Caco-2 (cell line): ENCODE data around the gene NEDD8. TPM values are rescaled to one million over a fixed set of nuclear protein-coding genes. Genes with fewer than 3 reads are reported as not detected.

Source experiments
- BruUV-seq: library from RNA; stranded (reverse); fragments of 400-500 nt; replicated peaks from 2 replicates; lab custom pipeline; 2021; lab: Mats Ljungman, UMichigan
- CTCF ChIA-PET: fragments of 300-600 bp; sonication (Branson Sonifier 250); formaldehyde crosslinking; loops from one replicate; lab custom pipeline; 2022; ENCODE audit warnings: antibody characterized with exemption; lab: Charles Lee
- POLR2A ChIA-PET: fragments of 300-600 bp; sonication (Branson Sonifier 250); formaldehyde crosslinking; loops from one replicate; lab custom pipeline; 2022; ENCODE audit warnings: antibody characterized with exemption; lab: Charles Lee
- DNase-seq, 2 experiments: peaks; one replicate each; pipeline versions ENCODE4 v3.0.0 to v3.0.0-alpha.2; 2020 to 2022
- H3K27me3 ChIP-seq: replicated peaks from 2 replicates; pipeline ENCODE4 v1.6.0; 2011; ENCODE audit warnings: low read length; ENCODE audit not compliant: control insufficient read depth, insufficient read depth
- H3K36me3 ChIP-seq: 2 replicates; pipeline ENCODE4 v1.5.1; 2011; ENCODE audit warnings: low read length; ENCODE audit not compliant: control insufficient read depth, insufficient read depth
- H3K4me1 ChIP-seq: fragments of 250-450 bp; sonication (Bioruptor Pico); 2 replicates; pipeline ENCODE4 v1.5.1; 2020; ENCODE audit warnings: mild to moderate bottlenecking
- H3K4me3 ChIP-seq: 2 replicates; pipeline ENCODE4 v1.5.1; 2011; ENCODE audit warnings: low read depth, mild to moderate bottlenecking, control low read depth, low read length
- H3K9me3 ChIP-seq: fragments of 250-450 bp; sonication (Bioruptor Pico); 2 replicates; pipeline ENCODE4 v1.5.1; 2020; ENCODE audit warnings: mild to moderate bottlenecking, moderate library complexity
- H3K27ac Mint-ChIP-seq: one replicate; pipeline ENCODE4 v1.8.0; 2022; ENCODE audit warnings: mixed read lengths; ENCODE audit not compliant: unreplicated experiment
- H3K27me3 Mint-ChIP-seq: one replicate; pipeline ENCODE4 v1.8.0; 2022; ENCODE audit warnings: mixed read lengths; ENCODE audit not compliant: insufficient read depth, unreplicated experiment
- H3K36me3 Mint-ChIP-seq: one replicate; pipeline ENCODE4 v1.8.0; 2022; ENCODE audit warnings: mild to moderate bottlenecking, mixed read lengths; ENCODE audit not compliant: insufficient read depth, unreplicated experiment
- H3K4me1 Mint-ChIP-seq: one replicate; pipeline ENCODE4 v1.8.0; 2022; ENCODE audit warnings: low read depth, mixed read lengths; ENCODE audit not compliant: unreplicated experiment
- H3K4me3 Mint-ChIP-seq: one replicate; pipeline ENCODE4 v1.8.0; 2022; ENCODE audit warnings: mild to moderate bottlenecking, moderate library complexity, mixed read lengths; ENCODE audit not compliant: unreplicated experiment
- H3K9me3 Mint-ChIP-seq: one replicate; pipeline ENCODE4 v1.8.0; 2022; ENCODE audit warnings: mixed read lengths; ENCODE audit not compliant: unreplicated experiment
- intact Hi-C: fragments of 100-400 bp; cut with micrococcal nuclease; formaldehyde crosslinking; loops from one replicate; pipeline ENCODE4 v1.10.0; 2022; ENCODE audit not compliant: unreplicated experiment
- total RNA-seq: library from RNA; stranded (reverse); gene quantifications from 2 replicates; pipeline ENCODE4 v1.2.3, GENCODE V29; 2022
- TF ChIP-seq, protein P1 (sequence below), 2 experiments: fragments of 200-600 bp in 1 of 2; IDR thresholded peaks; 1 replicate in 1 of 2; 2 replicates in 1 of 2; pipeline versions ENCODE4 v1.5.1 to v1.8.0; 2011 to 2022; ENCODE audit warnings: antibody characterized with exemption in 1 of 2, control low read depth in 1 of 2, inconsistent platforms in 1 of 2, low read depth in 1 of 2, low read length in 1 of 2, mild to moderate bottlenecking in 1 of 2, moderate library complexity in 1 of 2; ENCODE audit not compliant: insufficient read depth in 1 of 2, severe bottlenecking in 1 of 2, unreplicated experiment in 1 of 2

The NEDD8 gene
- total RNA-seq, 1 experiment from 2014 or later: 210 TPM

DNA sequence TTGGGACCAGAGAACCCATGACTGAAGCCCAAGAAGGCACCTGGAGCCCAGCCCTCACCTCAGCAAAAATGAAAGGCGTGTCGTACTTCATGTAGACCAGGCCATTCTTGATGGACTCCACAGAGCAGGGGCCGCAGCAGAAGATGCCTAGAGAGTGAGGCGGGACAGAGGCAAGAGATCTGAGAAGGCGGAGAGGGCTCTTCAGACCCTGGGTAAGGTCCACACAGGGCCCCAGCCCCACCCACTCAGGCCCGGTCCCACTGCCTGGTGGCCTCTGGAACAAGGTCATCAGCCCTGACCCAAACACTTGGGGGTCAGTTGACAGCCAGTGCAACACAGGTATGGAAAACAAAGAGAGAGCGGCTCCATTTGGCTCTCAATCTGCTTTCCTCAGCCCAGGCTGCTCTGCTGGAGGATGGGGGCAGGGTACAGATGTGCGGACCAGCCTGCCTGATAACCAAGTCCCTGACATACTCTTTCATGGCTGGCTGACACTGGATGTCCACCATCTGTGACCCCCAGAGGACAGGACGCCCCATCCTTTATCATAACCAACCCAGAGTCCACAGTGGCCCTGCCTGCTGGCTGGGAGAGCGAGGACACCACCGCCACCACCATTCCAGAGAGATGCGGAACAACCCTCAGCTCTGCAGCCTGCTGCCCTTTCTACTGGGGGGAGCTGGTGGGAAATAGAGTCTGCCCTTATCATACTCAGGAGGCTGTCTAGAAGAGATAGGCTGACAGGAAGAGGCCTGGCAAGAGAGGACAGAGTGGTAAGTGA is 24.0 kb upstream of the NEDD8 start:
- Mint-ChIP-seq H3K4me1 (no peaks in the 10 kb centered on the region), H3K27me3 (no peaks in the 10 kb centered on the region), H3K4me3 (no peak overlapping the region), H3K27ac (no peak overlapping the region), H3K9me3 (no peaks in the 10 kb centered on the region), H3K36me3 (no peaks in the 10 kb centered on the region)
- Histone ChIP-seq H3K27me3 (no peaks in the 10 kb centered on the region), H3K36me3 (no peaks in the 10 kb centered on the region; the same call in 1 of the 2 replicates), H3K9me3 (no peaks in the 10 kb centered on the region), H3K4me1 (peaks cover 13% of the 10 kb centered on the region), H3K4me3 (no peak overlapping the region)
- POLR2A ChIA-PET: no interaction called here
- no peak for DNase-seq
- BruUV-seq: no TSS peak
- CTCF ChIA-PET: interaction anchor here (1.3 kb wide), 1 partner anchor 41 kb away, joined by 3 read pairs; no protein-coding TSS in a partner anchor
- intact Hi-C loops: no loop called here
- TF ChIP-seq, protein P1, sequence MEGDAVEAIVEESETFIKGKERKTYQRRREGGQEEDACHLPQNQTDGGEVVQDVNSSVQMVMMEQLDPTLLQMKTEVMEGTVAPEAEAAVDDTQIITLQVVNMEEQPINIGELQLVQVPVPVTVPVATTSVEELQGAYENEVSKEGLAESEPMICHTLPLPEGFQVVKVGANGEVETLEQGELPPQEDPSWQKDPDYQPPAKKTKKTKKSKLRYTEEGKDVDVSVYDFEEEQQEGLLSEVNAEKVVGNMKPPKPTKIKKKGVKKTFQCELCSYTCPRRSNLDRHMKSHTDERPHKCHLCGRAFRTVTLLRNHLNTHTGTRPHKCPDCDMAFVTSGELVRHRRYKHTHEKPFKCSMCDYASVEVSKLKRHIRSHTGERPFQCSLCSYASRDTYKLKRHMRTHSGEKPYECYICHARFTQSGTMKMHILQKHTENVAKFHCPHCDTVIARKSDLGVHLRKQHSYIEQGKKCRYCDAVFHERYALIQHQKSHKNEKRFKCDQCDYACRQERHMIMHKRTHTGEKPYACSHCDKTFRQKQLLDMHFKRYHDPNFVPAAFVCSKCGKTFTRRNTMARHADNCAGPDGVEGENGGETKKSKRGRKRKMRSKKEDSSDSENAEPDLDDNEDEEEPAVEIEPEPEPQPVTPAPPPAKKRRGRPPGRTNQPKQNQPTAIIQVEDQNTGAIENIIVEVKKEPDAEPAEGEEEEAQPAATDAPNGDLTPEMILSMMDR (IDR thresholded peaks at IDR 0.05; ENCODE audit: insufficient read depth in 1 of 2, low read depth in 1 of 2, low read length in 1 of 2, severe bottlenecking in 1 of 2, unreplicated experiment in 1 of 2): no peak

DNA sequence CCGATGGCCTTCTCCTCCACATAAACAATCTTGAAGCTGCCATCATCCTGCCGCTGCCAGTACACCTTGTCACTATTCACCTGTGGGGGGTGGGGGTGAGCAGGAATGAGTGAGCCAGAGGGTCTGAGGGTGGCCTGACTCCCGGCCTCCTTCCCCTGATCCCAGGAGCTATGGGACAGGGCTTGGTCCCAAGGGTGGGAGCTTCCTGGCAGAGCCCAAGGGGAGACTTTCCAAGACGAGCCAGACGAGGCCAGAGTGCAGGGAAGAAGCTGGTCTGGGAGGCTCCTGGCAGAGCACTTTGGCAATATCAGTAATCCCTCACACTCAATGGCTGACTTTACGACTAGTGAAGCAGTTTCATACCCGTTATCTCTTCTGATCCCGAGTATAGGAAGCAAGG is 23.3 kb upstream of the NEDD8 start:
- Histone ChIP-seq H3K36me3 (no peaks in the 10 kb centered on the region; the same call in 1 of the 2 replicates), H3K27me3 (no peaks in the 10 kb centered on the region), H3K9me3 (no peaks in the 10 kb centered on the region), H3K4me3 (no peak overlapping the region), H3K4me1 (peaks cover 13% of the 10 kb centered on the region)
- TF ChIP-seq, protein P1 (IDR thresholded peaks at IDR 0.05; ENCODE audit: insufficient read depth in 1 of 2, low read depth in 1 of 2, low read length in 1 of 2, severe bottlenecking in 1 of 2, unreplicated experiment in 1 of 2): no peak
- intact Hi-C loops: no loop called here
- no TSS peak for BruUV-seq
- DNase-seq: no peak
- Mint-ChIP-seq H3K9me3 (no peaks in the 10 kb centered on the region), H3K36me3 (no peaks in the 10 kb centered on the region), H3K27me3 (no peaks in the 10 kb centered on the region), H3K4me1 (no peaks in the 10 kb centered on the region), H3K4me3 (no peak overlapping the region), H3K27ac (no peak overlapping the region)
- ChIA-PET CTCF (no interaction called here), POLR2A (no interaction called here)

GRCh38 chr14:24254630-24255392 is 22.6 kb upstream of the NEDD8 start:
- no peak for DNase-seq
- H3K4me3 Mint-ChIP-seq: no peak overlapping the region
- ChIA-PET CTCF (no interaction called here), POLR2A (no interaction called here)
- no peaks in the 10 kb centered on the region for H3K9me3 ChIP-seq
- TF ChIP-seq, protein P1 (IDR thresholded peaks at IDR 0.05; ENCODE audit: insufficient read depth in 1 of 2, low read depth in 1 of 2, low read length in 1 of 2, severe bottlenecking in 1 of 2, unreplicated experiment in 1 of 2): no peak
- no peaks in the 10 kb centered on the region for H3K4me1 Mint-ChIP-seq
- H3K36me3 ChIP-seq: no peaks in the 10 kb centered on the region; the same call in 1 of the 2 replicates
- H3K4me3 ChIP-seq: no peak overlapping the region
- no peaks in the 10 kb centered on the region for H3K36me3 Mint-ChIP-seq
- peaks cover 13% of the 10 kb centered on the region for H3K4me1 ChIP-seq
- intact Hi-C loops: no loop called here
- BruUV-seq: no TSS peak
- H3K27me3 ChIP-seq: no peaks in the 10 kb centered on the region
- no peaks in the 10 kb centered on the region for H3K9me3 Mint-ChIP-seq
- no peak overlapping the region for H3K27ac Mint-ChIP-seq
- no peaks in the 10 kb centered on the region for H3K27me3 Mint-ChIP-seq
